ENCODE measurements around the gene CALHM3. TPM values are rescaled to one million over a fixed set of nuclear protein-coding genes. Genes with fewer than 3 reads are reported as not detected.
A peak's percentile ranks its signal among the peaks of the same experiment; 100 is the strongest.

CALHM3 gene
- total RNA-seq, 1 experiment from 2014 or later: 2.3 TPM

DNA sequence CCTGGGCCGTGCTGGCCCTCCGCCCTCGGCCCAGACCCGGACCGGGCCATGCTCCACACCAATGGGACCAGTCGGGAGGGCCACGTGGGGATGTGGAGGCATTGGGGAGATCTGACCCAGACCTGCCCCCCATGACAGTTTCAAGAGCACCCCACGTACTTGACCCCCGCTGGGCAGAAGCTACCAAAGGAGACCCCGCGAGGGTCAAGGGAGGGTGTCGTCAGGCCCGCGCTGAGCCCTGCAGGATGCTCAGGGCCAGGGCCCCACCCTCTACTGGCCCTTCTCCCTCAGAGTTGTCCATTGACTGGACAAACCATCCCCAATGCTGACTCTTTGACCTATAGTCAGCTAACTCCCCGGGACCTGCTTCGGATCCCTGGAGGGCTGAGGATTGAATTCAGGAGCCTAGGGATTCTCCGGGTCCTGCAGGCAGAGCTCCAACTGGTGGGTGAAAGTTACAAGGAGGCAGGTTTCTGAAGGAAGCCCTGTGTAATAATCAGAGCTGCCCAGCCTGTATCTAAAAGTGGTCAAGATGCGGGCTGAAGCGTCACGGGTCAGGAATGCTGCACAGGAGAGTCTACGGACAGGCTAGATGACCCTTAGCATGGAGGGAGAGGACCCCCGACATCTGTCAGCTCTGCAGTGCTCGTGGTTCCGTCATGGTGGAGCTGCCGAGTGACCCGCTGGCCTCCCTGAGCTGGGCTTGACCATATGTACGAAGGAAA is 26.4 kb downstream of the CALHM3 start:
- H3K4me2 ChIP-seq (ENCODE audit: low read length): no peak overlapping the region
- no peak overlapping the region for H2AFZ ChIP-seq (ENCODE audit: low read length)
- H3K9me2 ChIP-seq (replicated peaks; ENCODE audit: low read length): no peaks in the 10 kb centered on the region
- no peaks in the 10 kb centered on the region for H3K79me2 ChIP-seq (ENCODE audit: low read length)
- peaks cover 23% of the 10 kb centered on the region for H3K4me1 ChIP-seq (ENCODE audit: insufficient read depth, low read length)
- no peaks in the 10 kb centered on the region for H3K36me3 ChIP-seq (ENCODE audit: low read depth, low read length)
- no TSS peak for BruUV-seq (replicated peaks)
- ChIA-PET POLR2A (ENCODE audit: unreplicated experiment) (interaction anchor here (0.6 kb wide), 1 partner anchor 28 kb away, joined by 5 read pairs; no protein-coding TSS in a partner anchor), CTCF (no interaction called here)
- H3K4me3 ChIP-seq (ENCODE audit: low read length): no peak overlapping the region
- no peaks in the 10 kb centered on the region for H4K20me1 ChIP-seq (ENCODE audit: low read length)
- H3K27me3 ChIP-seq (ENCODE audit: low read length): no peaks in the 10 kb centered on the region
- H3K9ac ChIP-seq (ENCODE audit: low read length): no peak overlapping the region
- no peak overlapping the region for H3K27ac ChIP-seq (ENCODE audit: low read length)
- TF ChIP-seq EZH2 (IDR thresholded peaks at IDR 0.05; ENCODE audit: low read length, unreplicated experiment) (no peak), EZH2phosphoT487 (IDR thresholded peaks at IDR 0.05; ENCODE audit: borderline replicate concordance, low read length) (no peak)
- TF ChIP-seq, protein P1, sequence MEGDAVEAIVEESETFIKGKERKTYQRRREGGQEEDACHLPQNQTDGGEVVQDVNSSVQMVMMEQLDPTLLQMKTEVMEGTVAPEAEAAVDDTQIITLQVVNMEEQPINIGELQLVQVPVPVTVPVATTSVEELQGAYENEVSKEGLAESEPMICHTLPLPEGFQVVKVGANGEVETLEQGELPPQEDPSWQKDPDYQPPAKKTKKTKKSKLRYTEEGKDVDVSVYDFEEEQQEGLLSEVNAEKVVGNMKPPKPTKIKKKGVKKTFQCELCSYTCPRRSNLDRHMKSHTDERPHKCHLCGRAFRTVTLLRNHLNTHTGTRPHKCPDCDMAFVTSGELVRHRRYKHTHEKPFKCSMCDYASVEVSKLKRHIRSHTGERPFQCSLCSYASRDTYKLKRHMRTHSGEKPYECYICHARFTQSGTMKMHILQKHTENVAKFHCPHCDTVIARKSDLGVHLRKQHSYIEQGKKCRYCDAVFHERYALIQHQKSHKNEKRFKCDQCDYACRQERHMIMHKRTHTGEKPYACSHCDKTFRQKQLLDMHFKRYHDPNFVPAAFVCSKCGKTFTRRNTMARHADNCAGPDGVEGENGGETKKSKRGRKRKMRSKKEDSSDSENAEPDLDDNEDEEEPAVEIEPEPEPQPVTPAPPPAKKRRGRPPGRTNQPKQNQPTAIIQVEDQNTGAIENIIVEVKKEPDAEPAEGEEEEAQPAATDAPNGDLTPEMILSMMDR (conservative IDR thresholded peaks at IDR 0.05; ENCODE audit: low read depth, low read length): no peak
- no peaks in the 10 kb centered on the region for H3K9me3 ChIP-seq (ENCODE audit: low read length)
- ATAC-seq (no peak), DNase-seq (no peak)
- intact Hi-C loops (cut with micrococcal nuclease): loop anchor here (2.0 kb wide), 1 partner anchor 30 kb away; no protein-coding TSS in a partner anchor
- no peaks in the 10 kb centered on the region for H3F3A ChIP-seq (ENCODE audit: low read length, unreplicated experiment)

DNA sequence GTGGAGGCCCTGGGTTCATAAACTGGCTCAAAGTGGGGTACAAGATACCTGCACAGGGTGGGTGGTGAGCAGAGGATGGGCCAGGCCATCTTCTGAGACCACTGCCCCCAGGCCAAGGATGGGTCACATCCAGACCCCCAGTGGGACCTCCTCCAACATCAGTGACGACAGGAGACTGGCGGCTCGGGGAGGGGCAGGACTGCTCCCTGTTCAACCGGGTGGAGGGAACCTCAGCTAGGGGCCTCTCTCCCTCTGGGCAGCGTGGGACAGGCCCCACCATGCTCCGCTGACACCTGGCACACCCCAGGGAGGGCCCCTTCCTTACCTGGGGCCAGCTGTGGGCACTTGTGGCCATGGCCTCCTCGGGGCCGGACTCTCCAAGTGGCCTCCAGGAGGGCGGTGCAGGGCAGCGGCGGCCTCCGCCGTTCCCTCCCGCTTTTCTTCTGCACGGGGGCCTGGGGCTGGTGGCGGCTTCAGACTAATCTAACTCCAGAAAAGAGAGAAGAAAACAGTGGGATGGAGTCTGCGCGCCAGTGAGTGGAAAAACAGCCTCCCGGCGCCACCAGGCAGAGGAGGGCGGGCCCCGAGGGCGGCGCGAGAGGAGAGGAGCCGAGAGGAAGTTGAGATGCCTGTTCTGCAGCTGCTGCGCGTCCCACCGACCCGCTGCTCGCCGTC is 27.1 kb downstream of the CALHM3 start, which contains the start of gene CALHM2:
Gene CALHM2 (minus strand): TSS at position 540 of the 675 bp plus-strand sequence. CDS start 2,429 bp downstream, outside the sequence.
- peak within 1 kb of the TSS; percentile 33; the same call in 1 of the 2 replicates for H3K9ac ChIP-seq (ENCODE audit: low read length)
- no peaks in the 10 kb centered on the region for H3F3A ChIP-seq (ENCODE audit: low read length, unreplicated experiment)
- CTCF ChIA-PET: interaction anchor here (0.5 to 0.6 kb wide), 2 partner anchors 433 to 1029 kb away, joined by 3 to 4 read pairs; no protein-coding TSS in a partner anchor
- no peaks in the 10 kb centered on the region for H3K27me3 ChIP-seq (ENCODE audit: low read length)
- no peaks in the 10 kb centered on the region for H3K36me3 ChIP-seq (ENCODE audit: low read depth, low read length)
- peak within 1 kb of the TSS; percentile 21; the same call in 1 of the 2 replicates for H3K4me3 ChIP-seq (ENCODE audit: low read length)
- POLR2A ChIA-PET (ENCODE audit: unreplicated experiment): no interaction called here
- DNase-seq: no peak
- intact Hi-C loops (cut with micrococcal nuclease): loop anchor here (2.0 kb wide), 1 partner anchor 31 kb away; no protein-coding TSS in a partner anchor
- H3K79me2 ChIP-seq (ENCODE audit: low read length): no peaks in the 10 kb centered on the region
- no peaks in the 10 kb centered on the region for H4K20me1 ChIP-seq (ENCODE audit: low read length)
- TF ChIP-seq EZH2phosphoT487 (IDR thresholded peaks at IDR 0.05; ENCODE audit: borderline replicate concordance, low read length): no peak
- TF ChIP-seq EZH2 (IDR thresholded peaks at IDR 0.05; ENCODE audit: low read length, unreplicated experiment): no peak
- TF ChIP-seq, protein P1 (conservative IDR thresholded peaks at IDR 0.05; ENCODE audit: low read depth, low read length): no peak
- H2AFZ ChIP-seq (ENCODE audit: low read length): peak within 1 kb of the TSS; percentile 59; the same call in 1 of the 2 replicates
- ATAC-seq: 0 out of 2 replicates have a peak, but pooled peaks have one; percentile 20
- H3K9me2 ChIP-seq (replicated peaks; ENCODE audit: low read length): no peaks in the 10 kb centered on the region
- peak within 1 kb of the TSS; percentile 66 for H3K4me2 ChIP-seq (ENCODE audit: low read length)
- peak within 1 kb of the TSS; percentile 79 for H3K27ac ChIP-seq (ENCODE audit: low read length)
- BruUV-seq (replicated peaks): no TSS peak
- H3K4me1 ChIP-seq (ENCODE audit: insufficient read depth, low read length): peaks cover 23% of the 10 kb centered on the region
- no peaks in the 10 kb centered on the region for H3K9me3 ChIP-seq (ENCODE audit: low read length)

All from PC-3 (cell line).